Tibial nerve (tissue), 4 donors: ENCODE measurements around the gene RIOK2. TPM values are rescaled to one million over a fixed set of nuclear protein-coding genes. Genes with fewer than 3 reads are reported as not detected.
"Not testable (repeated sequence)": the region's sequence is repeated elsewhere in the genome, so short reads cannot be mapped to it uniquely, and the experiment has no call there.

Experiments
- DNase-seq, 2 donors: peaks; one replicate each; pipeline ENCODE4 v3.0.0-alpha.2; 2019; ENCODE audit warnings: low spot score in 2 of 2
- H3K27ac ChIP-seq, 4 donors: fragments of 200-600 bp; sonication (generic) in 3 of 4; one replicate each; pipeline ENCODE4 v1.5.1; 2017 to 2019; ENCODE audit warnings: mild to moderate bottlenecking in 1 of 4
- H3K27me3 ChIP-seq, 2 donors: fragments of 200-600 bp; sonication (generic) in 1 of 2; one replicate each; pipeline versions ENCODE4 v1.5.1 to v1.6.0; 2017 to 2019
- H3K36me3 ChIP-seq, 3 donors: fragments of 200-600 bp; sonication (generic); one replicate each; pipeline ENCODE4 v1.5.1; 2018 to 2019
- H3K4me1 ChIP-seq, 4 donors: fragments of 200-600 bp; sonication (generic) in 3 of 4; one replicate each; pipeline ENCODE4 v1.5.1; 2017 to 2019
- H3K4me3 ChIP-seq, 4 donors: fragments of 200-600 bp; sonication (generic) in 3 of 4; one replicate each; pipeline ENCODE4 v1.5.1; 2017 to 2019; ENCODE audit warnings: mild to moderate bottlenecking in 1 of 4, moderate library complexity in 1 of 4
- H3K9me3 ChIP-seq, 4 donors: fragments of 200-600 bp; sonication (generic) in 3 of 4; one replicate each; pipeline ENCODE4 v1.5.1; 2017 to 2019
- EP300 ChIP-seq, 2 donors: sonication (generic); formaldehyde crosslinking; IDR thresholded peaks; one replicate each; pipeline ENCODE4 v1.6.1; 2017; ENCODE audit warnings: antibody characterized with exemption in 2 of 2, mild to moderate bottlenecking in 1 of 2
- POLR2A ChIP-seq, 2 donors: fragments of 450-650 bp; IDR thresholded peaks; one replicate each; pipeline ENCODE4 v1.6.1; 2017; ENCODE audit warnings: antibody characterized with exemption in 2 of 2, mild to moderate bottlenecking in 2 of 2, moderate library complexity in 2 of 2
- WGBS, 2 donors: methylation state at CpG; one replicate each; pipeline ENCODE4 v1.1.5; 2018; 5-methylcytosine and 5-hydroxymethylcytosine counted together
- total RNA-seq, 4 donors: library from RNA; depleted of rRNA; stranded (reverse); fragments of >200 nt; gene quantifications; one replicate each; pipeline ENCODE4 v1.1.0, GENCODE V29; 2016
- TF ChIP-seq, protein P1 (sequence below), 5 experiments: fragments of 200-600 bp in 3 of 5; fragments of 450-650 bp in 2 of 5; sonication (generic) in 3 of 5; IDR thresholded peaks; one replicate each; pipeline ENCODE4 v1.5.1; 2016 to 2019; ENCODE audit warnings: antibody characterized with exemption in 5 of 5, mild to moderate bottlenecking in 3 of 5, moderate library complexity in 2 of 5

The RIOK2 gene
- total RNA-seq, 4 donors from 2014 or later = 16.7 to 44.7 (median 27.3) TPM

DNA sequence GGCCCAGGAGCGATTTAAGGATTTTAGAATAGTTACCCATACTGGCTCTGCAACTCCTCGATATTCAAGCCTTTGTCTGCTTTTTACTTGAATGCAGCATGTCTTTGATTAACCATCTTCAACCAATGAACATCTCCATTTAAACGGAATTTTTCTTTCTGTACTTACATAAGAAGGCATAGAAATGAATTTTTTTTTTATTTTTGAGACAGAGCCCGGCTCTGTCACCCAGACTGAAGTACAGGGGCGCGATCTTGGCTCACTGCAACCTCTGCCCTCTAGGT lies 825 bp upstream of the RIOK2 start:
- no peak for DNase-seq
- TF ChIP-seq, protein P1, sequence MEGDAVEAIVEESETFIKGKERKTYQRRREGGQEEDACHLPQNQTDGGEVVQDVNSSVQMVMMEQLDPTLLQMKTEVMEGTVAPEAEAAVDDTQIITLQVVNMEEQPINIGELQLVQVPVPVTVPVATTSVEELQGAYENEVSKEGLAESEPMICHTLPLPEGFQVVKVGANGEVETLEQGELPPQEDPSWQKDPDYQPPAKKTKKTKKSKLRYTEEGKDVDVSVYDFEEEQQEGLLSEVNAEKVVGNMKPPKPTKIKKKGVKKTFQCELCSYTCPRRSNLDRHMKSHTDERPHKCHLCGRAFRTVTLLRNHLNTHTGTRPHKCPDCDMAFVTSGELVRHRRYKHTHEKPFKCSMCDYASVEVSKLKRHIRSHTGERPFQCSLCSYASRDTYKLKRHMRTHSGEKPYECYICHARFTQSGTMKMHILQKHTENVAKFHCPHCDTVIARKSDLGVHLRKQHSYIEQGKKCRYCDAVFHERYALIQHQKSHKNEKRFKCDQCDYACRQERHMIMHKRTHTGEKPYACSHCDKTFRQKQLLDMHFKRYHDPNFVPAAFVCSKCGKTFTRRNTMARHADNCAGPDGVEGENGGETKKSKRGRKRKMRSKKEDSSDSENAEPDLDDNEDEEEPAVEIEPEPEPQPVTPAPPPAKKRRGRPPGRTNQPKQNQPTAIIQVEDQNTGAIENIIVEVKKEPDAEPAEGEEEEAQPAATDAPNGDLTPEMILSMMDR (IDR thresholded peaks at IDR 0.05) = no peak
- TF ChIP-seq POLR2A (IDR thresholded peaks at IDR 0.05) (no peak), EP300 (IDR thresholded peaks at IDR 0.05) (no peak)
- peaks cover 0 to 30% (median 10%) of the 10 kb centered on the region in 4 donors for H3K4me1 ChIP-seq
- no peaks in the 10 kb centered on the region for H3K27me3 ChIP-seq
- H3K4me3 ChIP-seq = peak overlapping the region; percentile 54 to 81 (median 71)
- 40 to 45% methylated on average over 6 of the region's 6 CpGs for WGBS, 2 donors
- H3K27ac ChIP-seq = peak overlapping the region; percentile 69 to 89 (median 86)
- H3K36me3 ChIP-seq = peaks cover 0 to 2% (median 0%) of the 10 kb centered on the region in 3 donors
- H3K9me3 ChIP-seq = no peaks in the 10 kb centered on the region

DNA sequence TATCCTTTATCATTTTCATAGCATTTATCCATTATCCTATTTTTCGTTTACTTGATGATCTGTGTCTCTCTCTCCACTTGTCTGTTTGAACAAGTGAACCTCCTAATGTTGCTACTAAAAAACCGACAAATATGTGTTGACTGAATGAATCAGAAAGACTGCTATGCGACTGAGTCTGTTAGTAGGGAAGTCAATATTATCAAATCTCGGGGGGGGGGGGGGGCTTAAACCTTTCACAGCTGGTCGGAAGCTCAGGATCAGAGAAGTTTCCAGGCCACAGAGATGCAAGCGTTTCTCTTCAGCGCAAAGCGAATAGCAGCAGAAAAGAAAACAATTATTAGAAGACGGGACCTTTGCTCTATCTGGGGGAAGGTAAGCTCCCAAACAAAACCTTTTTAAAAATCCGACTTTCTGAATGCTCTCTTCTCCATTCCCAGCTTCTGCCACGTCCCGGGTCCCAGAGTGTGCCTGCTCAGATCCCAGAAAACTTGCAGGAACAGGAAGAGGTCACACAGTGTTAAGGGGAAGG lies 412 bp downstream of the RIOK2 start:
- Histone ChIP-seq H3K9me3 (no peaks in the 10 kb centered on the region), H3K4me3 (peak overlapping the region; percentile 54 to 81 (median 71)), H3K27me3 (no peaks in the 10 kb centered on the region), H3K36me3 (peaks cover 0 to 14% (median 8%) of the 10 kb centered on the region in 3 donors), H3K27ac (peak overlapping the region; percentile 69 to 89 (median 86)), H3K4me1 (peaks cover 0 to 30% (median 10%) of the 10 kb centered on the region in 4 donors)
- TF ChIP-seq POLR2A (IDR thresholded peaks at IDR 0.05) (no peak), EP300 (IDR thresholded peaks at IDR 0.05) (no peak)
- TF ChIP-seq, protein P1 (IDR thresholded peaks at IDR 0.05) = no peak
- DNase-seq = no peak
- WGBS, 2 donors = 0% methylated on average over 12 of the region's 12 CpGs

DNA sequence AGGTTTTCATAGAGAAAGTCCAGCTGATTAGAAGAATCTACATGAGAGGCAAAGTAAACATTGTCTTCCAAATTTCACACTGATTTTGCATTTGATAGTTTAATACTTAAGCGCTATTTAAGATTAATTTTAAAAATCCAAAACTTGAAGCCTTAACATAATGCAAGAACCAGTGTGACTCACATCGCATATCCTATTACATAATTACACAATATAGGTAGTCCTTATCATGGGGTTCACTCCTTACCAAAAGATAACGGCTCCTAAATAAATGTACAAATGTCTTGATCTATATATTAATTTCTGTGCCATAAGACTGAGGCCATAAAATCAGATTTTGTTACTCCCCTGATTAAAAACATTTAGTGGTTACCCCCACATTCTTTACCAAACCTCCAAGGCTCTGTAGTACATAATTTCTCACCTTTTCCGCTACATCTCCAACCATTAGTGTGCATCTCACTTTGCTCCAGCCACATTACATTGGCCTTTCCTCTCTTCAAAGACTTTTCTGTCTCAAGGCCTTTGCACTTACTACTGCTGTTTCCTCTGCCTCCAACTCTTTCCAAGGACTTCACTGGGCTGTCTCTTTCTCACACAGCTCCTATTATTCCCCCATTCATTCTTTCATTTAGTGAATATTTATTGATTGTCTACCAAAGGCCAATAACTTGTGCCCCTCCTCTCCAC lies 1.0 kb downstream of the RIOK2 start:
- H3K4me1 ChIP-seq = peaks cover 0 to 30% (median 10%) of the 10 kb centered on the region in 4 donors
- H3K27ac ChIP-seq = peak overlapping the region in 2 of 4 donors; percentile 85 to 88
- no peak for TF ChIP-seq EP300 (IDR thresholded peaks at IDR 0.05)
- TF ChIP-seq POLR2A (IDR thresholded peaks at IDR 0.05) = no peak
- TF ChIP-seq, protein P1 (IDR thresholded peaks at IDR 0.05) = no peak
- H3K27me3 ChIP-seq = no peaks in the 10 kb centered on the region
- DNase-seq = no peak
- peak overlapping the region; percentile 54 to 81 (median 71) for H3K4me3 ChIP-seq
- no peaks in the 10 kb centered on the region for H3K9me3 ChIP-seq
- peaks cover 0 to 21% (median 8%) of the 10 kb centered on the region in 3 donors for H3K36me3 ChIP-seq
- WGBS, 2 donors = 79 to 80% methylated on average over 4 of the region's 4 CpGs

DNA sequence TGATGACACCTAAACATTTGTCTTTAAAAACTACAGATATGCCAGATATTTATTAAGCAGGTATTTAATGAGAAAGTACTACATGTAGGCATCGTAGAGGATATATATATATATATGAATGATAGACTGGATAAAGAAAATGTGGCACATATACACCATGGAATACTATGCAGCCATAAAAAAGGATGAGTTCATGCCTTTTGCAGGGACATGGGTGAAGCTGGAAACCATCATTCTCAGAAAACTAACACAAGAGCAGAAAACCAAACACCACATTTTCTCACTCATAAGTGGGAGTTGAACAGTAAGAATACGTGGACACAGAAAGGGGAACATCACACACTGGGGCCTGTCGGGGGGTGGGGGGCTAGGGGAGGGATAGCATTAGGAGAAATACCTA lies 3.6 kb downstream of the RIOK2 start:
- H3K27me3 ChIP-seq, DNase-seq, H3K4me3 ChIP-seq, H3K27ac ChIP-seq, H3K9me3 ChIP-seq: not testable (repeated sequence)
- Histone ChIP-seq H3K36me3 (peaks cover 6 to 46% (median 13%) of the 10 kb centered on the region in 3 donors), H3K4me1 (peaks cover 0 to 30% (median 10%) of the 10 kb centered on the region in 4 donors)
- WGBS, 2 donors = 65 to 94% methylated on average over 3 of the region's 3 CpGs

DNA sequence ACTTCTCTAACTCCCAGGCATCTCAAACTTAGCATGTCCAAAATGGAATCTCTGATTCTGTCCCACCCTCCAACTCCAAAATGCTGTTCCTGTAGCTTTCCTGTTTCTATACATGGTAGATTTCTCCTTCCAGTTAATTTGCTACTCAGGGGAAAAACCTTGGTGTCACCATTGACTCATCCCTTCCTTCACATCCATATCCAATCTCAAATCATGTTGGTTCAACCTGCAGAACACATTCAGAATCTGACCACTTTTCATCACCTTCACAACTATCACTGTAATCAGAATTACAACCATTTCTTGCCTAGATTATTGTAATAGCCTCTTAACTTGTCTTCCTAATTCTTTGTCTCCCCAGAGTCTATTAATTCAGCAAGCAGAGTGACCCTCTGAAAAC lies 10.8 kb downstream of the RIOK2 start:
- H3K36me3 ChIP-seq = peaks cover 5 to 96% (median 9%) of the 10 kb centered on the region in 3 donors
- no peak for DNase-seq
- no peaks in the 10 kb centered on the region for H3K27me3 ChIP-seq
- H3K9me3 ChIP-seq = no peaks in the 10 kb centered on the region
- no peak for TF ChIP-seq POLR2A (IDR thresholded peaks at IDR 0.05)
- TF ChIP-seq, protein P1 (IDR thresholded peaks at IDR 0.05) = no peak
- TF ChIP-seq EP300 (IDR thresholded peaks at IDR 0.05) = no peak
- H3K27ac ChIP-seq = no peak overlapping the region
- peaks cover 0 to 7% (median 0%) of the 10 kb centered on the region in 4 donors for H3K4me1 ChIP-seq
- no peak overlapping the region for H3K4me3 ChIP-seq
